Activated CD4-positive, alpha-beta T cell treated with anti-CD3 and anti-CD28 coated beads, Interleukin-2, amount 10 ng/mL, durations not matched to agents 24 days and 14 days (primary cell): ENCODE results near the gene FRMPD2. TPM values are rescaled to one million over a fixed set of nuclear protein-coding genes. Genes with fewer than 3 reads are reported as not detected.
"Not testable (repeated sequence)": the region's sequence is repeated elsewhere in the genome, so short reads cannot be mapped to it uniquely, and the experiment has no call there.

Experiments used
- DNase-seq: peaks from one replicate; pipeline ENCODE4 v3.0.0; 2022
- H3K27ac Mint-ChIP-seq: one replicate; pipeline ENCODE4 v1.8.0; 2022; ENCODE audit warnings: mild to moderate bottlenecking, mixed read lengths
- H3K27me3 Mint-ChIP-seq: one replicate; pipeline ENCODE4 v1.8.0; 2022; ENCODE audit warnings: mixed read lengths
- H3K36me3 Mint-ChIP-seq: one replicate; pipeline ENCODE4 v1.8.0; 2022; ENCODE audit warnings: low read depth, mild to moderate bottlenecking, mixed read lengths
- H3K4me1 Mint-ChIP-seq: one replicate; pipeline ENCODE4 v1.8.0; 2021; ENCODE audit warnings: mixed read lengths
- H3K4me3 Mint-ChIP-seq: one replicate; pipeline ENCODE4 v1.8.0; 2022; ENCODE audit warnings: mild to moderate bottlenecking, moderate library complexity, mixed read lengths
- H3K9me3 Mint-ChIP-seq: one replicate; pipeline ENCODE4 v1.8.0; 2021; ENCODE audit warnings: mixed read lengths
- intact Hi-C: fragments of 100-400 bp; cut with micrococcal nuclease; formaldehyde crosslinking; loops from one replicate; pipeline ENCODE4 v1.15.1; 2023
- total RNA-seq: library from RNA; stranded (reverse); gene quantifications from 2 replicates; pipeline ENCODE4 v1.2.3, GENCODE V29; 2022

FRMPD2 gene
- total RNA-seq, 1 donor from 2014 or later, result not detected

- Mint-ChIP-seq H3K4me1 (no peaks in the 10 kb centered on the region), H3K27me3 (peaks cover 4% of the 10 kb centered on the region), H3K27ac (no peak overlapping the region), H3K4me3 (no peak overlapping the region), H3K9me3 (no peaks in the 10 kb centered on the region), H3K36me3 (no peaks in the 10 kb centered on the region)
- no peak for DNase-seq
- intact Hi-C loops, result no loop called here
Observed at GRCh38 chr10:48209241-48209640, 65.3 kb downstream of the FRMPD2 start.

- DNase-seq, result no peak
- Mint-ChIP-seq H3K4me3 (no peak overlapping the region), H3K36me3 (no peaks in the 10 kb centered on the region), H3K9me3 (no peaks in the 10 kb centered on the region), H3K27me3 (peaks cover 2% of the 10 kb centered on the region), H3K4me1 (no peaks in the 10 kb centered on the region), H3K27ac (no peak overlapping the region)
- intact Hi-C loops, result no loop called here
Observed at GRCh38 chr10:48207853-48208252, 66.6 kb downstream of the FRMPD2 start.

- Mint-ChIP-seq H3K4me3 (no peak overlapping the region), H3K27me3 (peaks cover 2% of the 10 kb centered on the region), H3K4me1 (no peaks in the 10 kb centered on the region), H3K27ac (no peak overlapping the region), H3K9me3 (no peaks in the 10 kb centered on the region), H3K36me3 (no peaks in the 10 kb centered on the region)
- DNase-seq, result no peak
- intact Hi-C loops, result no loop called here
Observed at GRCh38 chr10:48206482-48207250, 67.8 kb downstream of the FRMPD2 start.

- no peak overlapping the region for H3K4me3 Mint-ChIP-seq
- H3K27me3 Mint-ChIP-seq, result peaks cover 2% of the 10 kb centered on the region
- no peak overlapping the region for H3K27ac Mint-ChIP-seq
- no peaks in the 10 kb centered on the region for H3K36me3 Mint-ChIP-seq
- no peak for DNase-seq
- no peaks in the 10 kb centered on the region for H3K9me3 Mint-ChIP-seq
- no peaks in the 10 kb centered on the region for H3K4me1 Mint-ChIP-seq
- intact Hi-C loops, result no loop called here
Observed at GRCh38 chr10:48205918-48206317, 68.6 kb downstream of the FRMPD2 start.

- Mint-ChIP-seq H3K9me3 (no peaks in the 10 kb centered on the region), H3K36me3 (no peaks in the 10 kb centered on the region), H3K27me3 (peaks cover 2% of the 10 kb centered on the region), H3K4me3 (no peak overlapping the region), H3K27ac (no peak overlapping the region), H3K4me1 (no peaks in the 10 kb centered on the region)
- intact Hi-C loops, result no loop called here
- DNase-seq, result no peak
Observed at GRCh38 chr10:48199580-48200377, 74.7 kb downstream of the FRMPD2 start.

- Mint-ChIP-seq H3K27me3 (peaks cover 3% of the 10 kb centered on the region), H3K27ac (no peak overlapping the region), H3K36me3 (no peaks in the 10 kb centered on the region), H3K9me3 (no peaks in the 10 kb centered on the region), H3K4me3 (no peak overlapping the region), H3K4me1 (no peaks in the 10 kb centered on the region)
- no peak for DNase-seq
- intact Hi-C loops, result no loop called here
Observed at GRCh38 chr10:48197236-48197899, 77.1 kb downstream of the FRMPD2 start.

- no peak for DNase-seq
- intact Hi-C loops, result no loop called here
- Mint-ChIP-seq H3K9me3 (no peaks in the 10 kb centered on the region), H3K4me1 (no peaks in the 10 kb centered on the region), H3K4me3 (no peak overlapping the region), H3K27ac (no peak overlapping the region), H3K36me3 (no peaks in the 10 kb centered on the region), H3K27me3 (peaks cover 3% of the 10 kb centered on the region)
Observed at GRCh38 chr10:48195803-48196202, 78.7 kb downstream of the FRMPD2 start.

GRCh38 chr10:48194830-48195229, 79.7 kb downstream of the FRMPD2 start:
- DNase-seq, result no peak
- Mint-ChIP-seq H3K4me3 (no peak overlapping the region), H3K9me3 (no peaks in the 10 kb centered on the region), H3K4me1 (no peaks in the 10 kb centered on the region), H3K36me3 (no peaks in the 10 kb centered on the region), H3K27me3 (peaks cover 3% of the 10 kb centered on the region), H3K27ac (no peak overlapping the region)
- intact Hi-C loops, result no loop called here

GRCh38 chr10:48193556-48193955, 80.9 kb downstream of the FRMPD2 start:
- no peak overlapping the region for H3K27ac Mint-ChIP-seq
- intact Hi-C loops, result no loop called here
- no peaks in the 10 kb centered on the region for H3K4me1 Mint-ChIP-seq
- H3K36me3 Mint-ChIP-seq, result no peaks in the 10 kb centered on the region
- H3K9me3 Mint-ChIP-seq, result no peaks in the 10 kb centered on the region
- no peak for DNase-seq
- H3K4me3 Mint-ChIP-seq, result no peak overlapping the region
- peaks cover 2% of the 10 kb centered on the region for H3K27me3 Mint-ChIP-seq

GRCh38 chr10:48192881-48193450, 81.5 kb downstream of the FRMPD2 start:
- Mint-ChIP-seq H3K4me3 (no peak overlapping the region), H3K9me3 (no peaks in the 10 kb centered on the region), H3K27me3 (peaks cover 2% of the 10 kb centered on the region), H3K27ac (no peak overlapping the region), H3K4me1 (no peaks in the 10 kb centered on the region), H3K36me3 (no peaks in the 10 kb centered on the region)
- intact Hi-C loops, result no loop called here
- no peak for DNase-seq

GRCh38 chr10:48187713-48188485, 86.6 kb downstream of the FRMPD2 start:
- Mint-ChIP-seq H3K4me1 (no peaks in the 10 kb centered on the region), H3K9me3 (no peaks in the 10 kb centered on the region), H3K4me3 (no peak overlapping the region), H3K36me3 (no peaks in the 10 kb centered on the region), H3K27me3 (peaks cover 6% of the 10 kb centered on the region), H3K27ac (no peak overlapping the region)
- no peak for DNase-seq
- intact Hi-C loops, result no loop called here

- intact Hi-C loops, result no loop called here
- peaks cover 6% of the 10 kb centered on the region for H3K27me3 Mint-ChIP-seq
- no peak for DNase-seq
- no peak overlapping the region for H3K4me3 Mint-ChIP-seq
- H3K9me3 Mint-ChIP-seq, result no peaks in the 10 kb centered on the region
- H3K36me3 Mint-ChIP-seq, result no peaks in the 10 kb centered on the region
- no peak overlapping the region for H3K27ac Mint-ChIP-seq
- H3K4me1 Mint-ChIP-seq, result no peaks in the 10 kb centered on the region
Observed at GRCh38 chr10:48187126-48187525, 87.4 kb downstream of the FRMPD2 start.

GRCh38 chr10:48186264-48186804, 88.2 kb downstream of the FRMPD2 start:
- H3K4me3 Mint-ChIP-seq, DNase-seq, intact Hi-C loops, H3K36me3 Mint-ChIP-seq, H3K27me3 Mint-ChIP-seq, H3K9me3 Mint-ChIP-seq, H3K27ac Mint-ChIP-seq, H3K4me1 Mint-ChIP-seq: not testable (repeated sequence)
